ENCODE measurements around the gene STAT1.
"Not testable (repeated sequence)": the region's sequence is repeated elsewhere in the genome, so short reads cannot be mapped to it uniquely, and the experiment has no call there.

Gene STAT1

DNA sequence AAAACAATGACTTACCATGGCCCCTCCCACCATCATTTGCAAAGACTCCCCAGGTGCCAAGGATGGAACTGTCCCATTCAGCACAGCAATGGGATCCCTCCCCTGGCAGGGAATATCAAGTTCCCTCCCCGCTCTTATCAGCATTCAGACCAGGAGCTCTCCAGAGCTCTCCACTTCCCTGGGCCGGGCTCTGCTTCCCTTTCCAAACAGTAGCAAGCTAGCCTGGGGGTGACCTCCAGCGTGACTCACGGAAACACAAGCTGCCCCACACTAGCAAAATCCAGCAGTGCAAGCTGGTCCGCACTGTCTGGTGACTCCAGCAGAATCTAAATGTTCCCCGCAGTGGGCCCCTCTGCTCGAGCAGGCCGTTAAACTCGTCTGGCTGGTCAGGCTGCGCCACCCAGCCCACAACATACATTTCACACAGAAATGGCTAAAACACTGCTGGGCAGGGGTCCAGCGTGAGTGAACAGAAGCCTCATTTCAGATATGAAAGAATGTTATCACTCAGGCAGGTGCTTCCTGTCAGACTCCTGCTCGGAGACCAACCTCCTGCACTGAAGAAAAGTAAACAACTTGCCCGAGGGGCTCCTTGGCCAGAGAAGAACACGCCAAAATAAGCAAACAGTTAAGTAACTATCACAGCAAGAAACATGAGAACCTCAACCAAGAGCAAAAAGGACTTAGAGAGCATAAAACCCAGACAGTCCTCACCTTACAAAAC lies 33.9 kb downstream of the STAT1 start:
- no peak for DNase-seq

DNA sequence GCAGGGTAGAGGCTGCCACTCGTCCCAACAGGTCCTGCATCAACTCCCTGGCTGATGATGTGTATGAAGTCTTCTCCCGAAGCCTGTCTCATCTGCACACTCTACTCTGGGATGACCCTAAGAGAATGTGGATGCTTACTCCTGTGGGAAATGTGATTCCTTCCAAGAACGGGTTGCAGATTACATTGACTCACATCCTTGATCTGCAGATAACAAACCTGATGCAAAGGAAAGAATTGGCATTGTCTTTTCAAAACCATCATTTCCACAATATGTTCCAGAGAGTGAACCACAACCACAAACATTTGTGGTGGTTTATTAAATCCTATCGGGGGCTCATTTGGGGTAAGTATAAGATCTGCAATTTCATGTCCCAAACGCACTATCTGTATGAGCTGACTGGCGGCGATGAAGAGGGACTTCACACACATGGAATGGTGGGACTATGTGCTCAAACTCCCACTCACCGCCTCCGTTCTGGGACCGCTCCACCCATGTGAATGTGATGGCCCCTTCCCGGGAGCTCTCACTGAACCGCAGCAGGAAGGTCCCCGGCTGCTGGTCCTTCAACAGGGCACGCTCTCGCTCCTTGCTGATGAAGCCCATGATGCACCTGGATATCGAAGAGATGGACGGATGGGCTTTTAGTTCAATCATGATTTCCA lies 35.5 kb downstream of the STAT1 start:
- no peak for DNase-seq

DNA sequence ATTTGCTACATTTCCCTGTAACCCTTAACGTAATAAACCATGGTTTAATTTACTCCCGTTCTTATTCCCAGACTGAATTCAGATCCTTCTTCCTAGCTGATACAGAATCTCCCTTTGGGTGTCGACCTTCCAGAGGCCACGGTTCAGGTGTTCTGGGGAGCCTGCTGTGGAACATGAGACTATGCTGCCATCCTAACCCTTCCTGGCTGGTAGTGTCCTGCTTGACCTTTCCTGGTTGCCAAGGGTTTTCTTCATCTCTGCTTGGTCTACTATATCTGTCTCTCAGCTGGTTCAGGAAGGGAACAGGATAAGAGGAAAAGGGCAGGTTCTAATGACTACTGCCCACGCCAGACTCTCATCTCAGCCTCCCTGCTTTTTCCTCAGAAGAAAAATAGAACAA lies 36.5 kb downstream of the STAT1 start:
- no peak for DNase-seq

DNA sequence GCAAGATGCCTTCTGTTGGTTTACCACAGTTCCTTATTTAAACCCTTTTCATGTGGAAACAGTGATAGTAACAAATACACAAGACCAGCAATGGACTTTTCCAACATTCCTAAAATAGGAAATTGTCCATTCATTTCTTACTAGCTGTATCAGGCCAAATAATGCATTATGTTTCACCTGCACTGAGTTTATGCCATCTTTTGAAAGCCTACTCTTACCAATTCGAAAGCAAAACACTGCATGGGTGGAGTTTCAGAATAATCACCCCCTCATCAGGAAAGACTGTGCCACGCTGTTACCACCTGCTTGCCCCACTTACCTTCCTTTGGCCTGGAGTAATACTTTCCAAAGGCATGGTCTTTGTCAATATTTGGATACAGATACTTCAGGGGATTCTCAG lies 37.5 kb downstream of the STAT1 start:
- no peak for DNase-seq

DNA sequence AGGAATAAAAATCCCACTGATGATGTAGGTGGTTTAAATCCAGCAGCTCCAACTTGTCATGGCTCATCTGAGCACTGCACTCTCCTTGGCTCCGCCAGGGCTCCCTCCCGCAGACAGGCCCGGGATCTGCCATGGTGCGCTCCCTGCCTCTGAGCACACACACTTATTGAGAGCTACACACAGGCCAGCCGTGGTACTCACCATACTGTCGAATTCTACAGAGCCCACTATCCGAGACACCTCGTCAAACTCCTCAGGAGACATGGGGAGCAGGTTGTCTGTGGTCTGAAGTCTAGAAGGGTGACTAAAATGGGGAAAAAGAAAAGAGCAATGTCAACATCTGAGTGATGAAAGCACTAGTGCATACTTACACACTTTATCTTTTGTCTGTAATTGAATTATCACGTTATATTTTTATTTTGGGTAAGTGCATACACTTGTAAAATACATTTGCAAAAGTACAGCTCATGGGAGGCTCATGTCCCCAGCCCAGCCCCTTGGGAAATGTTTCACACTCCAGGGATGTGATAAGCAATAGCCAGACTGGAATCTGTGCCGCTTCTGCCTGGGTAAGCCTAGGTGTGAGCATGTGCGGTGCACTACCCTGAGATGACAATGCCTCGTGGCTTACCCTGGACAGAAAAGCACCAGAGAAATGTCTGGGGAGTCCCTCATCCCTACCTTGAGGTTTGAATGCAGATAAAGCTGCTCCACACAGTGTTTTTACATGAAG lies 39.2 kb downstream of the STAT1 start:
- DNase-seq: no peak

DNA sequence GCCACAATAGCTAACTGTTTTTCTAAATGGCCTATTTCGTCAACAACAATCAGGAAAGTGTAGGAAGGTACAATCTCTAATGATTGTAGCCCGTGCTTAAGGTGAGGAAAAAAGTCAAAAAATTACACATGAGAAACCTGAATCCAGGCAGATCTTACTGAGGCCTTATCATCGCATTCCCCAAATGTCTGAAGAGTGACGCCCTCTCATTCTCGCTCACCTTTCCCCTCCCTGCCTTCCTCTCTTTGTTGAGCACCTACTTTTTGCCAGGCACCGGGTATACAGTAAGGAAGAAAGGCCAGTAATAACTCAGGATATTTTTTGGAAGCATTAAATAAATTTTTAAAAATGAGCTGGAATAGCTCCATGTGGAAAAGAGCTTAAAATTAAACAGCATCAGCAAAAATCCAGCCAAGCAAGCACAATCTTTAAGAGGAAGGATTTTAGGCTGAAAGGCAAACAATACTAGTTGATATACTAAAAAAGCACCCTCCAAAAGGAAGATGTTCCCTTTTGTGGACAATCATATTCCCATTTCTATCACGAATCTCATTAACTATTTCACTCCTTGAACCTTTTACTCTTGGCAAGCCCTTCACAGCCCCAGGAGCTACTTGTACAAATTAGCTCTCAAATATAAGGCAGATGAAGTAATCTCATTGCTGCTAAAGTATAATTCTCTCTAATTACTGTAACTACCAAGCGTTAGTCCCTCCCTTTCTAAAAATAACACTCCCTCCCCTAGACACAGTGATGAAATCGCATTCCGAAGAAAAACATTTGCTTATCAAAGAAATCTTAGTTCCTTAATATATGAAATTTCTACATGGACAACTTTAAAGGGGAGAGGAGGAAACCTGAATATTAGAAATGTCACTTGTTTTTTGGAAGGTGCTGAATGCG lies 40.0 kb downstream of the STAT1 start:
- DNase-seq: no peak

DNA sequence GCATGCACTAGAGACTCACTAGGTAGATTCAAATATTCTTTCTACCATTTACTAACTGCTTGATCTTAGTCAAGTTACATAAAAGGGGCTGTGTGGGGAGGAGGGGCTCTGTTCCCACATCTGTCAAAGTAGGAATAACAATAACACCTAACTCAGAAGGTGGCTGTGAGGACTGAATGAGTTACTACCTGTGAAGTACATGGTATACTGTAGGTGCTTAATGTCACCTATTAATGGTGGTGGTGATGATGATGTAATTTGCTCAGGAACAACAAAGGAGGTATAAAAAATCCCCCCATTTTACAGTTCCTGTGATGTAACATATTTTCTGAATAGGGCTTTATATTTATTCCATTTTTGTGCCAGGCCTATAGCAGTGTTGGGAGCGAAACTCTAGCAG lies 40.7 kb downstream of the STAT1 start:
- DNase-seq: no peak

DNA sequence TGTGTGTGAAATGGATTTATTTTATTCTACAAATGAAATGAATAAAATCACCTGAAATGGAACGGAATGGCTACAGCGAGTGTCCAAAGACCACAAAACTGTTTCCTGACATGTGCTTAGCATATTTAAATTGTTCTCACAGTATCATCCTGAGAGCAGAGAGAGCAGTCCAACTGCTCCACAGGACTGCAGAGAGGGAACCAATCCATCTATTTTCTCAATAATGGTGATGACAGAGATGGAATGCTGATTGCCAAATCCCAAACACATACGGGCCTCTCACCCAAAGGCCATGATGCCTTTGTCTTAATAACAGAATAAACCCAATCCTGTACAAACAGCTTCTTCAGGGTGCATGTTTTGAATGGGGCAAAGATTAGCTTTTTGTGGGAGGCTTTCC lies 41.1 kb downstream of the STAT1 start:
- DNase-seq: no peak

DNA sequence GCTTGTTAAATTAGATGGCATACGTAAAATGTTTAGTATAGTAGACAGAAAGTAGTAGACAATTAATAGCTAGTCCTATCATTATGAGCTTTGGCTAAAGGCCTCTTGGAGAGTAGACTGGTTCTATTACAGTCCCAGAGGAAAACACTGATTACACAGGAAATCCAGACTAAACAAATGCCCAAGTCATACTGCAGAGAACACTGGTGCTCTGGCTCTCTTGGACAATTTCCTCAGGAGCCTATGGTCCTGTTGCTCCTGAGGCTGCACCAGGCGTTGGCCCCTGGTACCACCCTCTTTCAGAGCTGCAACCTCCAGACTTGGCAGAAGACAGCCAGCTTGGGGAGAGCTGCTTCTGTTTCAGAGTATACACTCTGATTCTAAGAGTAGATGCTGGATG lies 41.8 kb downstream of the STAT1 start:
- no peak for DNase-seq

DNA sequence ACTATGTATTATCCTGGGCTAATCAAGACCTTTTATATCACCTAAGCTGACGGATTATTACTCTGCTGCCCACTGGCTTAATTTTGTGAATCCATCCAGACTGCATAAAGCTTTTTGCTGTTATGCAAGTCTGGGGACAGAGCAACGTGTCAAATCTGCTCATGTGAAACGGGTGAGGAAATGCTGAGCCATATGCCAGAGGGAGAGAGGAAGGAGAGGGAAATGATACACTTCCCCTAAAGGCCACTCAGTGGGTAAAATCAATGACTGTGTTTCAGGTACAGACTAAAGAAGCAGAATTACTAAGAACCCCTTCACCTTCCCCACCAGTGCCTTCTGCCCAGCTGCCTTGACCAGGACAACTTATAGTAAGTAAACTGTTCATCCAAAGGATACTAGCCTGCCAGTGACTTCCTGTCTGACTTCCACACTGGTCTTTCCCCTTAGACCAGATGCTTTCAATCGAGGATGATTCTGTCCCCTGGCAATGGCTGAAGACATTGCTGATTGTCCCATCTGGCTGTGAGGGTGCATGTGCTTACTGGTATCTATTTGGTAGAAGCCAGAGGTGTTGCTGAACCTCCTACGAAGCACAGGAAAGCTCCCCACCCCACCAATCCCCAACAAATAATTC lies 43.0 kb downstream of the STAT1 start:
- no peak for DNase-seq

DNA sequence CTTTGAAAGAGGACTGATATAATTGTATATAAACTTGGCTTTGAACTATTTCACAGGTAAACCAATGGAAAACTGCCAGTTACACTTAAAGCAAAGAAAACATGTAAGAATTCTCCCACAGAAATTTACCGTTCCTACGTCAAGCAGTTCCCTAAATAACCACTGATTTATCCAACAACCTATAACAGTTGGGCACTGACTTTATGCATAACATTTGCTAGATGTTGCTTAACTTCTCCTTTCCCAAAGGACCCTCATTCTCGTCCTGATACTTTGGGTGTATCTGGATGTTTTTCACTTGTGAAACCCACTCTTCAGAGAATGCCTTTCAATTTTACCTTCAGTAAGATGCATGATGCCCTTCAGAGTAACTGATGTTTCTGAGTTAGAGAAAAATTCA lies 43.8 kb downstream of the STAT1 start:
- no peak for DNase-seq

DNA sequence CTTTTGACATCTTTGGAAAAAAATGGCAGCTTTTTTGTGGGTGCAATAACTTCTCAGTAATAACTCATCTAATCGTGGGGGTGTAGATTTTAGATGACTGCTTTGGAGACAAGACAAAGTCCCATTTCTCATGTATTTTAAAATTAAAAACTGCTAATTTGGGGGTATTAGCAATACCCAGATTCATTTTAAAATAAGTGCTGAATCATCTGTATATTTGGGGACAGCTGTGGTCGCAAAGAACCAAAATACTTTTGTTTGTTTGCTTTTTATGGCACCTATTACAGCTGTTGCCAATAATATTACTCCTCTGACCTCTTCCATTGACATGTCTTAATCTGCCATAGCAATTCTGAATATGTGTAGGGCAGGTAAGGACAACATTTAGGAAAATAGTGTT lies 45.4 kb downstream of the STAT1 start:
- no peak for DNase-seq

DNA sequence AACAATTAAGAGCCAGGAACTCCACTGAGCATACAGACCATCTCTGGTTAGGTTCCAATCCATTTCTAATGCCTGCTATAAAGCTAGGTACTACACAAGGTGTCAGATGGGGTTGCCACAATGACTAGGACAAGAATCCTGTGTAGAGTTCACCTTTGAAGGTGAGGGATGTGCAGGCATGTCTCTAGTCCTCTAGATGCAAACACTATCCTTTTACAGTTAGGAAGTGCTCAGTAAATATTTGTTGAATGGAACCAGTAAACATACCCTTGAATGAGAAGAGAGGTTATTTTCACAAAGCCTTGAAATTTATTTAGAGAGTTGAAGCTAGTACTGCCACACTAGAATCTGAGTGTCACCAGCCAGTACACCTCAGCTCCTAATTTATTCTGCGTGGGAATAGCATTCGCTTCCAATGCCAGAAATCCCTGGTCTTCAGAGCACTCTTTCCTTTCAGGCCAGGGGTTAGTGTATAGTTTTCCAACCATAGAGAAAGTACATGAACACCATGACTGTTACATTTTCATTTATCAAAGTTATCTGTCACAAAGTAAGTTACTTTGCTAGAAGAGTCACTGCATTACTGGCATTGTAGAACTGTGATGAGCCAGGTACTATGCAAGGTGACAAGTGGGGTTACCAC lies 48.3 kb downstream of the STAT1 start:
- DNase-seq: no peak

DNA sequence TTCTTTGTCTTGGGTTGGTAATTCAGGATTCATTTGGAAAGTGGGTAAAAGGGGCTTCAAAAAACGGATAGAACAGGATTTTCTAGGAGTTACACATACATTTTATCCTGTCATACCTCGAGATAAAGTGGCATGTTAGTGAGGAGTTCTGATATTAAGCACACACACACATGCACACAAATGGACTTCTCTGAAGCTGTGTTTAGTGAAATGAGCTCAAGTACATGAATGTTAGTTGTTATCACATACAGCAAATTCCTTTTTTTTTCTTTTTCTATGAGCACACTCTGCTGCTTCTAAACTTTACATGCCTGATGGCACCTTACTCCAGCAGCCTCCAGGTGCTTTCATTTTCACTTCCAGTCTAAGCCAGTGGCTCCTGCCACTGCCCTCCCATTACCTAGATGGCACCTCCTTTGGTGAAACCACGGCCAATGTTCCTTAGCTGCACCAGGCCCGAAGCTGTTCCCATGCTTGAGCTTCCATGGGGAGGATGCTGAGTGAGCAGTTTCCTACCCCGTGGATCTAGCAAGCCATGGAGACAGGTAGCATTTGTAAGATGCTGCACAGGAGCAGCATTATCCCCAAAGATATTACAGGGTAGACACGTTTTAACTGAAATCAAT lies 49.7 kb downstream of the STAT1 start:
- no peak for DNase-seq

DNA sequence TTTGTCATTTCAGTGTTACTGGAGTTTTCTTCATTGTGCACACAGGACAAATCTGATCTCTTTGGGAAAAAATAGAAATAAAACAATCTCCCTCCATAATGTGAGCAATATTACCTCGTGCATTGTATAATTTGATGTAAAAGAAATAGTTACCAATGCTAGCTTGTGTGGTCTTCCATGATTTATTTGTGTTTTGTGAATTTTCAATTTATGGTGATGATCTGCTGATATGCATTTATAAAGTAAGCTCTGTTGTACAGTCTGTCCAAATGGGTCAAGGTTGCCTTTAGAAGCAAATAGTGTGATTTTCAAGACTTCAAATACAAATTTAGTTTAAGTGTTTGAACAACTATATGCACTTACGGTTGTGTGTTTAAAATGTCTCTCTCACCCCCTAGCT lies 50.9 kb downstream of the STAT1 start:
- no peak for DNase-seq

DNA sequence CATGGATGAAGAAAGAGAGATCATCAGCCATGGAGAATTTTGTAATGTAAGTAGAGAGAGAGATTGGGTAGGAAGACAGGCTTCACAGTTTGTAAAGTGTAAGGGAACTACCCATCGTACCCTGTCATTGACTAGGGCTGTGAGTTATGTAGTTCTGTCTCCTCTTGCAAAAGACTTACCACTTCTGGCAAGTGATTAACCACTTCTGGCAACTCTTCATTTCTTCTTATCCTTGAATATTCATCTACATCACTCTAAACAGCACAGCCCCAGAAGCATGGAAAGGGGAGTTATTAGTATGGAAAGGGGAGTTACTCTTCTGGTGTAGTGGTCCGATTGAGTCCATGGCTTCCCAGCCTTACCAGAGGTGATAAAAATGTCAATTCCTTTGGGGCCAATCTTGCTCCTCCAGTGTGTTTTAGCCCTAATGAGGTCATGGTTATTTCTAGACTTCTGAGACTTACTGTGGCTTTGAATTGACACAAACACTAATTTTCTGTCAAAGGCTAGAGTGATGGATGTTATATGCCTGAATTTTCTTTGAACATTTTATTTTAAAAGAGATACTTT lies 52.0 kb downstream of the STAT1 start:
- no peak for DNase-seq

DNA sequence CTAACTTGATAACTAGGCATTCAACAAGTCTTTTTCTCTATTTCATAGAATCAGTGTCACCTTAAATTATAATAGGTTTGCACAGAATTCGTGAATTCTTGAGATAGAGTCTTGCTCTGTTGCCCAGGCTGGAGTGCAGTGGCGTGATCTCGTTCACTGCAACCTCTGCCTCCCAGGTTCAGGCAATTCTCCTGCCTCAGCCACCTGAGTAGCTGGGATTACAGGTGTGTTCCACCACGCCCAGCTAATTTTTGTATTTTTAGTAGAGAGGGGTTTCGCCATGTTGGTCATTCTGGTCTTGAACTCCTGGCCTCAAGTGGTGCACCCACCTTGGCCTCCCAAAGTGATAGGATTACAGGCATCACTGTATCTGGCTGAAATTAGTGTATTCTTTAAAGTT lies 52.9 kb downstream of the STAT1 start:
- DNase-seq: not testable (repeated sequence)

DNA sequence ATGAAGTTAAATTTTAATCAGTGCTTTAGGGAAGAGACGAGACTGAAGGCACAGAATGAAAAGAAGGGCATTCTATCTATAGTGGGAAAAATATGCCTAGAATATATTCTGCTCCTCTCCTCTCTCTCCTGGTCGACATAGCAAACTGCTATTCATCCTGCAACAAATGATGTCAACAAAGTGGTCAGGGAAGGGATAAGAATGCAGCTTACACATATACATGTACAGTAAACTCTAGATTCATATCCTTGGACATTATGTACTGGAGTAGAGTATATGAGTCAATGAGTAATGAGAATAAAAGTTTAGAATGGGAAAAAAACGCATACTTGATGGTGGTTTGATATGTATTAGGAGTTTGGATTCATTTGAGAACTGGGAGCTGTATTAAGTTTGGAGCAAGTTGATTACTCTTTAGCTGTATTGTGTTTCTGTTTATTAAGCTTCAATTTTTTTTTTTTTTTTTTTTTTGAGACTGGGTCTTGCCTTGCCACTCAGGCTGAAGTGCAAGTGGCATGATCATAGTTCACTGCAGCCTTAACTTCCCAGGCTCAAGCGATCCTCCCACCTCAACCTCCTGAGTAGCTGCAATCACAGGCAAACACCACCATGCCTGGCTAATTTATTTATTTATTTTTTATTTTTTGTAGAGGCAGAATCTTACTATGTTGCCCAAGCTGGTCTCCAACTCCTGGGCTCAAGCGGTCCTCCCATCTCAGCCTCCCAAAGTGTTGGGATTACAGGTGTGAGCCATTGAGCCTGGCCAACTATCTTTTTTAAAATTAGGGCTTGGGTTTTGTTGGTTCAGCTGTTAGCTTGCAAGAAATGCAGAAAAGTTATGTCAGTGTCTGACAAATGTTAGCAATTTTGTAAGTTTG lies 53.8 kb downstream of the STAT1 start:
- no peak for DNase-seq

DNA sequence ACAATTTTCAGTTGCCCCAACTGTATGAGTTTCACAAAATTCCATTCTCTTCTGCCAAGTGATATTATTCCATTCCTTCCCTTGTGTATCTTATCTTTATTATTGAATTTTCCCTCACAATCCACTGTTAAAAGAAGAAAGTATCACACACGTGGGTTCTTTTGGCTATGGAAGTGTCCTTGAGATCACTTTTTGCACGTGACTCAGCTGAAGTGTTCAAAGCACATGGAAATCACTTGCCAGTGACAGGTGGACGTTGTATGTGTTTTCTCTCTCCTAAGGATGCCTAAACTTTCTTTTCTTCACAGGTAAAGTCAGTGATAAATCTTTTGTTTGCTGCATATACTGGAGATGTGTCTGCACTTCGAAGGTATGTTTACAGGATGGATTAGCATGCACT lies 60.7 kb downstream of the STAT1 start:
- no peak for DNase-seq

DNA sequence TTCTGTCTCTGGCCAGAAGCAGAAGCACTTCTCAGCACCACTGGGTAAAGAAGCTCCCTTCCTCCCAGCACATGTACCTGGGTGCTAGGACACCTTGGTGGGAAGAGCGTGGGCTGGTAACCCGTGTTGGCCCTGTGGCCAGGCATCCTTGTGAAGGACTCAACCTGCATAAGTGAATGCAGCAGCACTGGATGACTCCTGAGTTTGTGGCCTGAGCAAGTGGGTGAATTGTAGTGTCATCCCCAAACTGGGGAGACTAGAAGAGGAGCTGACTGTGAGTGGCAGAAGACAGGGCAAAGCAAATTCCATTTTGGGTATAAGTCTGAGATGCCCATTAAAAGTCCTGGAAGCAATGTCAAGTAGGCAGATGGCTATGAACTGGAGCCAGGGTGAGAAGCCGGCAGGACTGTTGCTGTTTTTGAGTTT lies 63.4 kb downstream of the STAT1 start:
- DNase-seq: no peak

Data from stimulated activated CD4-positive, alpha-beta T cell treated with anti-CD3 and anti-CD28 coated beads, Interleukin-4, amount 100 ng/mL, for 24 hours (primary cell).